LNCAP (cell line): Measurements from ENCODE around the gene PPP2R2C.

Experiments
- TF ChIP-seq, protein P1 (sequence below): fragments of 450-650 bp; IDR thresholded peaks from 2 replicates; pipeline ENCODE4 v1.5.1; 2017; ENCODE audit warnings: mild to moderate bottlenecking

Gene PPP2R2C

GRCh38 chr4:6509587-6509986 lies 37.2 kb upstream of the PPP2R2C start:
- TF ChIP-seq, protein P1, sequence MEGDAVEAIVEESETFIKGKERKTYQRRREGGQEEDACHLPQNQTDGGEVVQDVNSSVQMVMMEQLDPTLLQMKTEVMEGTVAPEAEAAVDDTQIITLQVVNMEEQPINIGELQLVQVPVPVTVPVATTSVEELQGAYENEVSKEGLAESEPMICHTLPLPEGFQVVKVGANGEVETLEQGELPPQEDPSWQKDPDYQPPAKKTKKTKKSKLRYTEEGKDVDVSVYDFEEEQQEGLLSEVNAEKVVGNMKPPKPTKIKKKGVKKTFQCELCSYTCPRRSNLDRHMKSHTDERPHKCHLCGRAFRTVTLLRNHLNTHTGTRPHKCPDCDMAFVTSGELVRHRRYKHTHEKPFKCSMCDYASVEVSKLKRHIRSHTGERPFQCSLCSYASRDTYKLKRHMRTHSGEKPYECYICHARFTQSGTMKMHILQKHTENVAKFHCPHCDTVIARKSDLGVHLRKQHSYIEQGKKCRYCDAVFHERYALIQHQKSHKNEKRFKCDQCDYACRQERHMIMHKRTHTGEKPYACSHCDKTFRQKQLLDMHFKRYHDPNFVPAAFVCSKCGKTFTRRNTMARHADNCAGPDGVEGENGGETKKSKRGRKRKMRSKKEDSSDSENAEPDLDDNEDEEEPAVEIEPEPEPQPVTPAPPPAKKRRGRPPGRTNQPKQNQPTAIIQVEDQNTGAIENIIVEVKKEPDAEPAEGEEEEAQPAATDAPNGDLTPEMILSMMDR: no peak

DNA sequence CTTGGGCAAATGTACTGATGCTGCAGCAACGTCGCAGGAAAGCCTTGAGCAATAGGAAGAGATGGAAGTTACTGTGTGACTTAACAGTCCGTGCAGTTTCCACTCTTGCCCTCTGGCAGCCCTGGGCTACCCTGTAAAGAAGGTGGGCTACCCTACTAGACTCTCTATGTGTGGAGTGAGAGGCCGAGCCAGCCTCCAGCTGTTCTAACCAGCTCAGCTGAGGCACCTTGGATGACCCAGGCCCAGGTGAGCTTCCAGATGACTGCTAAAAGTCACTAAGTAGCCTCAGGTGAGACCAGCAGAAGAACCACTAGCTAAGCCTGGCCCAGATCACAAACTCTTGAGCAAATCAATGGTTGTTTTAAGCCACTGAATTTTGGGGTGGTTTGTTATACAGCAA lies 34.9 kb upstream of the PPP2R2C start:
- TF ChIP-seq, protein P1: no peak

GRCh38 chr4:6506616-6507140 lies 34.3 kb upstream of the PPP2R2C start:
- TF ChIP-seq, protein P1: no peak

DNA sequence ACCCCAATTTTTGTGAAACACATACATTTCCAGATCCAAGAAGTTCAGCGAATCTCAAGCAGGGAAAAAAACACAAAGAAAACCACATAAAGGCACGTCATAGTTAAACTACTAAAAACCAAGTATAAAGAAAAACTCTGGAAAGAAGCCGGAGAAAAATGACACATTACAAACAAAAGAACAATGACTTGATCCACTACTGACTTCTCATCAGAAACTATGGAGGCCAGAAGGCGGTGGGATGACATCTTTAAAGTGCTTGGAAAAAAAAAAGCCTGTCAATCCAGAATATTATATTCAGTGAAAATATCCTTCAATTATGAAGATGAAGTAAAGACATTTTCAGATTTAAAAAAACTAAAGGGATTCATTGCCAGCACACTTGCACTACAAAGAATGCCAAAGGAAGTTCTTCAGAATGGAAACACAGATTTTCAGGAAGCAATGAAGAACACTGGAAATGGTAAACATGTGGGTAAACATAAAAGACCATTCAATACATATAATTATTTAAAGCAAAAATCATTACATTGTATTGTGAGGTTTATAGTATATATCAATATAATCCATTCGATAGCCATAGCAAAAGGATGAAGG lies 32.6 kb upstream of the PPP2R2C start:
- TF ChIP-seq, protein P1: no peak

DNA sequence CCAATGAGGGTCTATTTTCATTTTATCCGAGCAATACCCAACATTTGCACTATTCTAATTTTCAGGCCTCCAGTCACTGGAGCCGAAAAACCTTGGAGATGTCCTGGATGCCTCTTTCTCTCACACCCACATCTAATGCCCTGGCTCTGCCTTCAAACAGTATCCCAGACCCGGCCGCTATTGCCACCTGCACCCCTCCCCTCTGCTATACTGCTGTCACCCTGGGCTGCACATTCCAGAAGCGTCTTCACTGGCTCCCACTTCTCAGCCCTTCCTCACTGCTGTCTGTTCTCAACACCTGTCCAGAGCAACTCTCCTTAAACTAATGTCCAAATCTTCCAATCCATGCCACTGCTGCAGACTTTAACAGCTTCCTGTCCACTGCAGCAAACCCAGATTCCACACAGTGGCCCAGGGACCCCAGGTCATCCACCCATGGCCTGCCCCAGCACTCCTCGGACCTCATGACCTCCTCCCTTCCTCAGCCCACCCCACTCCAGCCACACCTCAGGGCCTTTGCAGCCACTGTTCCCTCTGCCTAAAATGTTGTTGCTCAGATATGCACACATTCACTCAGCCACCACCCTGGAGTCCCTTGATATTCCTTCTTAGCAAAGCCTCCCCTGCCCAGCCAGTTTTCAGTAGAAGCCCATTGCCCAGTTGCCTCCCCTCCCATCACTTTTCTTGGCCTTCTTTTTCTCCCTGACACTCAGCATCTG lies 30.5 kb upstream of the PPP2R2C start:
- TF ChIP-seq, protein P1: no peak

DNA sequence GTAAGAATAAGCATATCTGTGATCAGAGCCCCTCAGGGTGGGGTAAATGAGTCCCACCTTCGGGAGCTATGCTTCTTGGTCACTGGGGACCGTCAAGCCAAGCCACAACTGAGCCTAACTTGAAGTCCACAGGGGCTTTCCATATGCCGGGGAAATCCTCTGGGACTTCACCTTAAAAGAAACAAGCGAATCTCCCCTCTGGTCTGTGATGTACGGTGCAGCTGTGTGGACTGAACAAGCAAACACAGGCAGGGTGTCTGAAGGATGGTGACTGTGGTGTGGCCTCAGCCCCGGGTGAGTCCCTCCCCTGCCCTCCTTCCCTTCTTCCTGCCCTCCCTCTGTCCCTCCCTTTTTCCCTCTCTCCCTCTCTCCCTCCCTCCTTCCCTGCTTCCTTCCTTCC lies 29.7 kb upstream of the PPP2R2C start:
- TF ChIP-seq, protein P1: no peak

DNA sequence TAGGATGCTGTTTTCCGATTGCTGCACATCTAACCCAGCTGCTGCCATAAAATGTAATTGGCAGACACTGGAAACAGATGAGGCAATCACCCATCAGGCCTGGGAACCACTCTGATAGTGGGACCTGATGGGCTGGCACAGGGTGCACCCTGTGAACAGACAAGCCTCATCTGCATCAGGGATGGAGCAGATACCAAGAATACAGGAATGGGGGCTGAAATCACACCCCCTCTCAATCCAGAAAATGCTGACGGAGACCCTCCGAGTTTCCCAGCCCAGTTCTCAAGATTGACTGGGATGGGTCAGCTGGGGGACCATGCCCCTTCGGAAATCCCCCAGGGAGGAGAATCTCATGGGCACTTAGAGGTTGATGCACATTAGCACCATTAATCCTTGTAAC lies 28.8 kb upstream of the PPP2R2C start:
- TF ChIP-seq, protein P1: no peak
